Measurements from ENCODE around the gene DOK3.
"Not testable (repeated sequence)": the region's sequence is repeated elsewhere in the genome, so short reads cannot be mapped to it uniquely, and the experiment has no call there.

DOK3 gene

DNA sequence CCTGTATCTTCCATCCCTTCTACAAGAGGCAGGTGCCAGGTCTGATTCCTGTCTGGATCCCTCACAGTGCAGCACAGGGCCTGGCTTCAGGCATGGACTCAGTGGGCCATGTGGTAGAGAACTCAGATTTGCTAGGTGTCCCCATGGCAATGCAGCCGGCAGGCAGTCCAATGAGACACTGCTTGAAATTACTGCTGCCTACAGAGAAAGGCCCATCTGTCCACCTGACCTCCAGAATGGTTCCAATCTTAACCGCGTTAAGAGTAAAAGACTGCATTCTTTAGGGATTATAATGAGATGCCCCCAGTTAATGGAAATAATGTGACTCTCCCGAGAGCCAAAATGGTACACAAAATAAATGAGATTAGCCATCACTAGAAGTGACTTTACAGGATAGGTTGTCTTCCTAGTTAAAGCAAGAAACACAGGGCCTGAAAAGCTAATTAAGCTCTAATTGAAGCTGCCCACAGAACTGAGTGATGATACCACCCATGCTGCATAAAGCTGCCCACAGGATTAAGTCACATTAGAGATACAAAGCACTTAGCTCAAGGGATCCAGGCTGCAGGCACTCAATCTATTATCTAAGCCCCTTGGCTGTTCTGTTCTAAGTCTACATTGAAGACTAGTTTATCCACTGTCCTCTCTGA, 33.3 kb upstream of the DOK3 start:
- no peak for DNase-seq
- no peak for TF ChIP-seq POLR2A (IDR thresholded peaks at IDR 0.05; ENCODE audit: low read length)
- TF ChIP-seq GATA1 (IDR thresholded peaks at IDR 0.05; ENCODE audit: low read depth, low read length), result no peak

DNA sequence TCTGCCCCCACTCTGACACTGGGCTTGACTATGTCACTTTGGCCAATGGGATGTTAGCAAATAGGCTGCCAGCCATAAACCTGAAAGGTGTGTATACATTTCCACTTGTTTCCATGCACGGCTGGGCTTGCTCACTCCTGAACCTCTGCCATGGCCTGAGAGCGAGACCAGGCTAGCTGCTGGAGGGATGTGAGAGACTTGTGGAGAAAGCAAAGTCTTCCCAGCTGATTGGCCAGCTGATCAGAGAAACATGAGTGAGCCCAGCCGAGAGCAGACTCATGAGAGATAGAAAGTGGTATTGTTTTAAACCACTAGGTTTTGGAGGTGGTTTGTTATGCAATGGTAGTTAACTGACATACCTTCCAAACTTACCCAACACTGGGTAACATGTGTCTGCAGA, 30.8 kb upstream of the DOK3 start:
- TF ChIP-seq GATA1 (IDR thresholded peaks at IDR 0.05; ENCODE audit: low read depth, low read length) (no peak), POLR2A (IDR thresholded peaks at IDR 0.05; ENCODE audit: low read length) (no peak)
- DNase-seq, result no peak

DNA sequence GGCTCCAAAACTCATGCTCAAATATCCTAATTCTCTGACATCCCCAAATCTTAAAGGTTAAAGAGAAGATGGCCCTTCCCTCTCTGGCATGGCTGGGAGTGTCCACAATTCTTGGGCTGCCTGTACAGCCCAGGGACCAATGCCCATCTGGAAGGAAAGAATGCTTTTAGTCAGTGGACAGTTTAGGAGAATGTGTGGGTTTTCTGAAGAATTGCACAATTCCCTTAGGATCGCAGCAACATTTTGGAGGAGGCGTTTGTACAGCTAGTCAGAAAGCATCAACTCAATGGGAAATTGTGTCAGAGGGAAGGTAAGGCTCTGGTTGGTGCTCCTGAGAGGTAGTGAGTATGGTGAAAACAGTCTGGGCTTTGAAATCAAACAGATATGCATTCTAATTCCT, 29.8 kb upstream of the DOK3 start:
- no peak for DNase-seq
- TF ChIP-seq POLR2A (IDR thresholded peaks at IDR 0.05; ENCODE audit: low read length) (no peak), GATA1 (IDR thresholded peaks at IDR 0.05; ENCODE audit: low read depth, low read length) (no peak)

DNA sequence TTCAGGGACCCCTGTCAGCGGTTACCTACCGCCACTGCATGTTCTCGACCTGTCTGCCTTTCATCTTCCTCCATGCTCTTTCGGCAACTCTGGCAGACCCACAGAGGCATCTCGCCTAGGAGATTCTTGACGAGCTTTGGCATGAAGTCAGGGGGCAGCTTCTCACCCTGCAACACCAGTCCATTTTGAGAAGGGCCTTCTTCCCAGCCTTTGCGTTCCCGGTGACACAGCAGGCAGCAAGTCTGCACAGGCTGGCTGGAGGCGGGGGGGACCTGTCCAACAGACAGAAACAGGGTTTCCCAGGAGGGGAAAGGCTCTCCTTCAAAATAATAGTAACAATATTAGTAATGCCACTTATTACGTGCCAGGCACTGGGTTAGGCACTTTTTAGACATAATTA, 29.2 kb upstream of the DOK3 start:
- TF ChIP-seq GATA1 (IDR thresholded peaks at IDR 0.05; ENCODE audit: low read depth, low read length) (no peak), POLR2A (IDR thresholded peaks at IDR 0.05; ENCODE audit: low read length) (no peak)
- no peak for DNase-seq

DNA sequence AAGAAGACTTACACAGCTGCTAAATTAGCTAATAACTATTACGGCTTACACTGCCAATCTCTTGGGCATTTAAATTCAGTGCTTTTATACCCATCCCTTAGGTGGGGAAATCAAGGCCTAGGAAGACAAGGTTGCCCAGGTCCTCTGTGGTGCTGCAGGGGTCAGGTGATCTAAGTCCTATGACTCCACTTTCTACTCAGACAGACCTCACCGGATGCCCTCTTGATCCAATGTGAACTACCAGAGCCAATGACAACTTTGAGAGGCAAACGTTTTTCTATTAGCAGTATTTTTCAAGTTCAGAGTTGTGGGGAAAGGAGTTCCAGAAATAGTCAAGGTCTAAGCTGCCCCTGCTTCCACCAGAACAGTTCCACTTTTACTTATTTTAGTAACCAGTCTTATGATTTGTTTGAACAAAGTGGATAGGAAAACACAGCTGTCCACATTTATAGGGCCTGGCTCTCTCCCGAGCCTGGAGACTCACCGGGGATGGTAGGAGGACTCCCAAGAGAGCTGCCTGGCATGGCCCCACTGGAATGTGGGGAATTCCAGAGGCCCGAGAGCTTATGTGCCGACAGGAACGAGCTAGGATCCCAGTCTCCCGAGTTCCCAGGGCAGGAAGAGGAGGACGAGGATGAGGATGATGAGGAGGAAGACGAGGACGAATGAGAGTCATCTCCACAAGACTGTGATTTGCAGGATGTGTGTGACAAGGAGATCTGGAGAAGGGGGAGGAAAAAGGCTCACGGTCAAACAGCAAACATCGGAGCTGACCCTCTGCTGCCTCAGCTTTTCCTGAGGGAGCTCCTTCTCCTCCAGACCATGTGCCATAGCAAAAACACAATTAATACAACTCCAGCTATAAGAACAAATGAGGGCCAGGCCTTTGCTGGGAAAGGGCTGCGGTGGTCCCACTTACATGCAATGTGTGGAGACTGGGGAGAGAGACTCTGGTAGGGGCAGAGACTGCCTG, 28.0 kb upstream of the DOK3 start:
- no peak for DNase-seq
- TF ChIP-seq GATA1 (IDR thresholded peaks at IDR 0.05; ENCODE audit: low read depth, low read length) (no peak), POLR2A (IDR thresholded peaks at IDR 0.05; ENCODE audit: low read length) (no peak)

DNA sequence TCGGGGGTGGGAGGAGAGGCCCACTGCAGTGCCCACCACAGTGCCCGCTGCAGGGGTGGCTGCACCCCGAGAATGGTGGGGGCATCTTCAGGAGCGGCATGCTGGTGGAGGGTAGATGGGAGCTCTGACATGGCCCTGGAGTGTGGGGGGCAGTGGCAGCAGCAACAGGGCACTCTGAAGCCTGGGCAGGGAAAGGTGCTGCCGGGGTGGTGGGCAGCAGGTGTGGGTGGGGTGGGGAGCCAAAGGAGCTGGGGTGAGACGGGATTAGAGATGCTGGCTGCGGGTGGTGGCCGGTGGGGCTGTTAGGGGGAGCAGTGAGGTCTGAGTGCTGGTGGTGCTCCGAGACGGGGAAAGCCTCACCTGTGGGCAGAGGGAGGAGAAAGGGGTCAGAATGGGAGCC, 26.8 kb upstream of the DOK3 start:
- no peak for DNase-seq
- TF ChIP-seq POLR2A (IDR thresholded peaks at IDR 0.05; ENCODE audit: low read length) (no peak), GATA1 (IDR thresholded peaks at IDR 0.05; ENCODE audit: low read depth, low read length) (no peak)

DNA sequence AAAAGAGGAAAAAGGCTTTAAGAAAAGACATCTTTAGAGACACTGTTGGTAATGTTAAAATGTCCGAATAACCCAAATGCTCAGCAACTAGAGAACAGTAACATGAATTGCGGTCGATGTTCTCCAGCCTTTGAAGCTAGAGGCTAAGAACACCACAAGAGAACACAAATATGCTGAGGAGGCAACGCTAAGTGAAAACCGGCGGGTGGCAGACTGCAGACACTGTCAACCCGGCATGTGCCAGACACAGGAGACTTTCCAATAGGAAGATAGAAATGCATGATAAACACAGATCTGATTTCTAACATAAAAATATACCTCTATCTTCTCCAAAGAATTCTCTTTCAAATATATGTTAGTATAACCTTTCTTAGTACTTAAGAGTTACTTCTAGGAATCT, 25.5 kb upstream of the DOK3 start:
- no peak for TF ChIP-seq POLR2A (IDR thresholded peaks at IDR 0.05; ENCODE audit: low read length)
- TF ChIP-seq GATA1 (IDR thresholded peaks at IDR 0.05; ENCODE audit: low read depth, low read length), result no peak

DNA sequence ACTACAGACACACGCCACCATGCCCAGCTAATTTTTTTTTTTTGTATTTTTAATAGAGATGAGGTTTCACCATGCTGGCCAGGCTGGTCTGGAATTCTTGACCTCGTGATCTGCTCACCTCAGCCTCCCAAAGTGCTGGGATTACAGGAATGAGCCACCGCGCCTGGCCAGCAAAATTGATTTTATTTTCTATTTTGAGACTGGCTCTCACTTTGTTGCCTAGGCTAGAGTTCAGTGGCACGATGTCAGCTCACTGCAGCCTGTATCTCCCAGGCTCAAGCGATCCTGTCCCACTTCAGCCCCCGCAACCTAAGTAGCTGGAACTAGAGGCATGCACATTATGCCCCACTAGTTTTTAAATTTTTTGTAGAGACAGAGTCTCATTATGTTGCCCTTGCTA, 24.8 kb upstream of the DOK3 start:
- DNase-seq, result not testable (repeated sequence)

More for the DNA sequence above, 25.5 kb upstream of the DOK3 start:
- DNase-seq, result no peak

DNA sequence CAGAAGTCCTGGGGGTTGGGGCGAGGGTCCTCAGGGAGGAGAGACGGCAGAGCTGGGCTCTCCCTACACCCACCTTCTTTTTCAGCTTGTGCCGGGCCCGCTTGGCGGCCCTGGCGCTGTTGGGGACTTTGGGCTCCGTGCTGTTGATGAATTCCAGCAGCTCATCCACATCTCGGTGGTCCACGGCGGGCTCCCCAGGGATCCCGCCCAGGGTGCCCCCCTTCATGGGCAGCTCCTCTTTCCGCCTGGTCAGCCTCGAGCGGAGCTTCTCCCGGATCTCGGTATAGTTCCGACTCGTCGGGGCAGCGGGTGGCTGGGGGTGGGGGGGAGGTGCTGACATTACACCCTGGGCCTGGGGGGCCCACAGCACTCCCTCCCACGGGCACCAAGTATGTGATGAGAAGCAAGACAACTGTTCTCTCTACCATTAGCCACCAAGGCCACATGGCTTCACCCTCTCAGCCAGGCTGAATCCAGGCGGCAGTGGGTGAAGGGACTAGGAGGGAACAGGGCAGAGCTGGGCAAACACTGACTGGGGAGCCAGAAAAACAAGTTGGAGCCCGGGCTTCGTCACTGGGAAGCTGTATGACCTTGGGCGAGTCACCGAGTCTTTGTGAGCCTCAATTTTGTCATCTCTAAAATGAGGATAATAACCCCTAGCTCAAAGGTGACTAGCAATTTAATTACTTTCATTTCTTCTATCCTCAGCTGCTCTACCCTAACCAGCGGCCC, 21.7 kb upstream of the DOK3 start:
- no peak for TF ChIP-seq POLR2A (IDR thresholded peaks at IDR 0.05; ENCODE audit: low read length)
- no peak for DNase-seq

DNA sequence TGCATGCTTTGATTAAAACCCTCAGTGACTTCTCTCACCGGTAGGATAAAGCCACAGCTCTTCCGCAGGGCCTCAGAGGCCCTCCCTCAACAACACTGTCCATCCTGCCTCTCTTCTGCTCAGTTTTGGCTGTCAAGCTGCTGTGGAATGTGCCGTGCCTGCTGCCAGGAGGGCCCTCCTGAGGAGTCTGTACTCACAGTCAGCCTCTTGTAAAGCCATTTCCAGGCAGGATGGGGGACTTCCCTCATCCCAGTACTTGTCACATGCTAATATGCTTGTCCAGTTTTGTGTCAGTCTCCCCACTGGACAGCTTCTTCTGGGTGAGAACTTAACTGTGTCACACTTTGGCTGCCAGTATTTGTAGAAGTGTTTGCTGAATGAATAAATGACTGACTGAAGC, 21.0 kb upstream of the DOK3 start:
- no peak for TF ChIP-seq POLR2A (IDR thresholded peaks at IDR 0.05; ENCODE audit: low read length)
- no peak for TF ChIP-seq GATA1 (IDR thresholded peaks at IDR 0.05; ENCODE audit: low read depth, low read length)
- DNase-seq, result no peak

DNA sequence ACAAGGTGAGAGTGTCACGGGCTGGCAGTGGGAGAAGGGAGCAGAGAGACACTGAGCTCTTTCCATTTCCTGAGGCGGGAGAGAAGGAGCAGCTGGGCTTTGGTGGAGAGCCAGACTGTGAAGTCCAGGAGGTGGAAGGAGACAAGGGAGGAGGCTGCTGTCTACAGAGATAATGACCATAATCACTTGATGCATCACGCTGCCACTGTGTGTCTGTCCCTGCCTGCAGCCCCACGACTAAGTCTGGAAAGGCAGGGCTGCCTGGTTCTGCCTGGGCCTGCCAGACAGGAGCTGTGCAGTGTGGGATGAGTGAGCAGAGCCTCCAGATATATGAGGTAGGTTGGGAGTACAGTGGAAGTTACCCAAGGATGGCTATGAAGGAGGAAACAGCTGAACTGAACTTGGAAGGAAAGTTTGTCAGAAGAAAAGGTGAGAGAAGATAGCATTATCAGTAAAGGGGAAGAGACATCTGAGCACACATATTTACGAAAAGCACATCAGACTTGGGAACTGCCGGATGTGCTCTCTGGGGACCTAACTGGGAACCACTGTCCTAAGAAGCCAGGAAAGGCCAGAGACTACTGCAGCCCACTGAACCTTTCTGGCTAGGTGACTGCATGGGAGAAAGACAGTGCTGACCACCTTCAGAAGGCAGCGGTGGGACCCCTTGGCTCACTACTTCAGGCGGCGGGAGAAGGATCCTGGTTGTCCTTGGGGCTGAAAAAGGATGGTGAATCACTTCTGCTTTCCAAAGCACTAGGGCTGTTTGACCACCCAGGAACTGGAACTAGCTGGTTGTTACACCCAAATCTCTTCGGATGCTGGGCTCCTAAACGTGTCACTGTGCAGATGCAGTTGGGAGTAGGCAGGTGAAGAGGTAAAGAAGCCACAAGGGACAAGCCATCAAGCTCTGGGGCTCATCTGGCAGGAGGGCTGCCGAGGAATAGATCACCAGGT, 19.9 kb upstream of the DOK3 start:
- DNase-seq, result peak; percentile 79 to 91
- TF ChIP-seq GATA1 (IDR thresholded peaks at IDR 0.05; ENCODE audit: low read depth, low read length) (no peak), POLR2A (IDR thresholded peaks at IDR 0.05; ENCODE audit: low read length) (no peak)

DNA sequence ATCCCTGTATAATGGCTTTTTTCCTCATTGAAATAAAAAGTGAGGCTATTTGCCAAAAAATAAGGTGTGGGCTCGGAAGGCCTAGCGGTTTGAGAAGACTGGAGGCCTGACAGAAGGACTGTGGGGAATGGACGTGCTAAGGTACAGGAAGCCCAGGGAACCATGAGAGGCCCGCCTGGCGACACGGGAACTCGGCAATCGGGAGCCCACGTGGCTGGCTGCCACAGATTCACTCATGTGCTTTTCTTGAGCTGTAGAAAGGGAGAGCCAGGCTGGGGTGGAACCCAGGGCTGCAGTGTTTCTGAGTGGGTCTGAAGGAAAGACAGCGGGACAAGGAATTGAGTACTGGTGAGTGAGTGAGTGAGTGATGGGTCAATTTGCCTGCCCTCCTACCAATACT, 19.0 kb upstream of the DOK3 start:
- TF ChIP-seq GATA1 (IDR thresholded peaks at IDR 0.05; ENCODE audit: low read depth, low read length), result no peak
- TF ChIP-seq POLR2A (IDR thresholded peaks at IDR 0.05; ENCODE audit: low read length), result no peak
- no peak for DNase-seq

DNA sequence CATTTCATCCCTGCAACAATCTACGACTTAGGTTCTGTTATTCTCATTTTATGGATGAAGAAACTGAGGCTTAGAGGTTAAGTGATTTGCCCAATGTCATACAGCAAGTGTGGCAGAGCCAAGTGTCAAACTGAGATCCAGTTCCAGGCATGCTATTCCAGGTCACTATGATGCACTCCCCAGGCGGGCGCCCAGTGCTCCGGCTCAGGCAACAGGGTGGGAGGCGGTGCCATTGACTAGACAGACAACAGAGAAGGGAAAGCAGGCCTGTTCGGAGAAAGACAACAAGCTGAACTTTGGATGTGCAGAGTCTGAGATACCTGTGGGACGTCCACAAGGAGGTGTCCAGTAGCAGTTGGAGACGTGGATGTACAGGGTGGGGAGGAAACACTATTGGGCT, 18.0 kb upstream of the DOK3 start:
- no peak for DNase-seq
- no peak for TF ChIP-seq GATA1 (IDR thresholded peaks at IDR 0.05; ENCODE audit: low read depth, low read length)
- no peak for TF ChIP-seq POLR2A (IDR thresholded peaks at IDR 0.05; ENCODE audit: low read length)

All from erythroblast (primary cell).